ENCODE measurements around the gene MTUS2. TPM values are rescaled to one million over a fixed set of nuclear protein-coding genes. Genes with fewer than 3 reads are reported as not detected.

The MTUS2 gene
- total and polyA plus RNA-seq, 9 of the 15 experiments (the other 6 are each of a cell fraction or from before 2014, with no cell fraction given) = 0.01 to 0.28 (median 0.06) TPM; not detected in 1

DNA sequence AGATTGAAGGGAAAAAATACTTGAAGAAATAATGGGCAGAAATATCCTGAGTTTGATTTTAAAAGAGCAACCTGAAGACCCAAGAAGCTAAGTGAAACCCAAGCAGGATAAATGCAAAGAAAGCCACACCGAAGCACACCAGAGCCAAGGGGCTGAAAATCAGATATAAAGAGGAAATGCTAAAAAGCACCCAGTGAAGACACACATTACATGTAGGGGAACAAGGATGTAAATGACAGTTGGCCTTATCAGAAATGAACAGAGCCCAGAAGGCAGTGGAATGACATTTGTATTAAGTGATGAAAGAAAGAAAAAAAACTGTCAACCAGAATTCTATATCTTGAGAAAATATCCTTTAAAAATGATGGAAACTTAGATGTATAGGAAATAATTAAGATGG lies 636.3 kb downstream of the MTUS2 start (continued):
- TF ChIP-seq, protein P1, sequence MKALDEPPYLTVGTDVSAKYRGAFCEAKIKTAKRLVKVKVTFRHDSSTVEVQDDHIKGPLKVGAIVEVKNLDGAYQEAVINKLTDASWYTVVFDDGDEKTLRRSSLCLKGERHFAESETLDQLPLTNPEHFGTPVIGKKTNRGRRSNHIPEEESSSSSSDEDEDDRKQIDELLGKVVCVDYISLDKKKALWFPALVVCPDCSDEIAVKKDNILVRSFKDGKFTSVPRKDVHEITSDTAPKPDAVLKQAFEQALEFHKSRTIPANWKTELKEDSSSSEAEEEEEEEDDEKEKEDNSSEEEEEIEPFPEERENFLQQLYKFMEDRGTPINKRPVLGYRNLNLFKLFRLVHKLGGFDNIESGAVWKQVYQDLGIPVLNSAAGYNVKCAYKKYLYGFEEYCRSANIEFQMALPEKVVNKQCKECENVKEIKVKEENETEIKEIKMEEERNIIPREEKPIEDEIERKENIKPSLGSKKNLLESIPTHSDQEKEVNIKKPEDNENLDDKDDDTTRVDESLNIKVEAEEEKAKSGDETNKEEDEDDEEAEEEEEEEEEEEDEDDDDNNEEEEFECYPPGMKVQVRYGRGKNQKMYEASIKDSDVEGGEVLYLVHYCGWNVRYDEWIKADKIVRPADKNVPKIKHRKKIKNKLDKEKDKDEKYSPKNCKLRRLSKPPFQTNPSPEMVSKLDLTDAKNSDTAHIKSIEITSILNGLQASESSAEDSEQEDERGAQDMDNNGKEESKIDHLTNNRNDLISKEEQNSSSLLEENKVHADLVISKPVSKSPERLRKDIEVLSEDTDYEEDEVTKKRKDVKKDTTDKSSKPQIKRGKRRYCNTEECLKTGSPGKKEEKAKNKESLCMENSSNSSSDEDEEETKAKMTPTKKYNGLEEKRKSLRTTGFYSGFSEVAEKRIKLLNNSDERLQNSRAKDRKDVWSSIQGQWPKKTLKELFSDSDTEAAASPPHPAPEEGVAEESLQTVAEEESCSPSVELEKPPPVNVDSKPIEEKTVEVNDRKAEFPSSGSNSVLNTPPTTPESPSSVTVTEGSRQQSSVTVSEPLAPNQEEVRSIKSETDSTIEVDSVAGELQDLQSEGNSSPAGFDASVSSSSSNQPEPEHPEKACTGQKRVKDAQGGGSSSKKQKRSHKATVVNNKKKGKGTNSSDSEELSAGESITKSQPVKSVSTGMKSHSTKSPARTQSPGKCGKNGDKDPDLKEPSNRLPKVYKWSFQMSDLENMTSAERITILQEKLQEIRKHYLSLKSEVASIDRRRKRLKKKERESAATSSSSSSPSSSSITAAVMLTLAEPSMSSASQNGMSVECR (CRISPR knock-in tag; IDR thresholded peaks at IDR 0.05) = no peak
- TF ChIP-seq TRIM24 (IDR thresholded peaks at IDR 0.05) (peak; percentile 68 to 78), KDM1A (IDR thresholded peaks at IDR 0.05) (peak; percentile 28 to 37; a peak in 1 of 4 replicates), IFI16 (CRISPR knock-in tag; IDR thresholded peaks at IDR 0.05) (no peak), PYGO2 (tag; IDR thresholded peaks at IDR 0.05) (no peak), ZNF133 (CRISPR knock-in tag; IDR thresholded peaks at IDR 0.05) (no peak), CC2D1A (IDR thresholded peaks at IDR 0.05) (peak; percentile 42; the same call in 1 of the 2 replicates), PCBP1 (IDR thresholded peaks at IDR 0.05; ENCODE audit: low read depth, low read length, poor library complexity, severe bottlenecking) (no peak), HNRNPK (IDR thresholded peaks at IDR 0.05; ENCODE audit: low read depth, low read length, poor library complexity, severe bottlenecking) (no peak), JUN (IDR thresholded peaks at IDR 0.05; ENCODE audit: borderline replicate concordance, low read depth, low read length) (no peak), JUN (CRISPR knock-in tag; IDR thresholded peaks at IDR 0.05; ENCODE audit: borderline replicate concordance) (no peak), ILF3 (IDR thresholded peaks at IDR 0.05; ENCODE audit: borderline replicate concordance) (no peak), PML (IDR thresholded peaks at IDR 0.05; ENCODE audit: low read length) (peak; percentile 54; the same call in 1 of the 2 replicates), SMARCC2 (IDR thresholded peaks at IDR 0.05; ENCODE audit: low read depth) (peak; percentile 52; the same call in 1 of the 2 replicates), GABPB1 (CRISPR knock-in tag; IDR thresholded peaks at IDR 0.05) (no peak)
- TF ChIP-seq, protein P2, sequence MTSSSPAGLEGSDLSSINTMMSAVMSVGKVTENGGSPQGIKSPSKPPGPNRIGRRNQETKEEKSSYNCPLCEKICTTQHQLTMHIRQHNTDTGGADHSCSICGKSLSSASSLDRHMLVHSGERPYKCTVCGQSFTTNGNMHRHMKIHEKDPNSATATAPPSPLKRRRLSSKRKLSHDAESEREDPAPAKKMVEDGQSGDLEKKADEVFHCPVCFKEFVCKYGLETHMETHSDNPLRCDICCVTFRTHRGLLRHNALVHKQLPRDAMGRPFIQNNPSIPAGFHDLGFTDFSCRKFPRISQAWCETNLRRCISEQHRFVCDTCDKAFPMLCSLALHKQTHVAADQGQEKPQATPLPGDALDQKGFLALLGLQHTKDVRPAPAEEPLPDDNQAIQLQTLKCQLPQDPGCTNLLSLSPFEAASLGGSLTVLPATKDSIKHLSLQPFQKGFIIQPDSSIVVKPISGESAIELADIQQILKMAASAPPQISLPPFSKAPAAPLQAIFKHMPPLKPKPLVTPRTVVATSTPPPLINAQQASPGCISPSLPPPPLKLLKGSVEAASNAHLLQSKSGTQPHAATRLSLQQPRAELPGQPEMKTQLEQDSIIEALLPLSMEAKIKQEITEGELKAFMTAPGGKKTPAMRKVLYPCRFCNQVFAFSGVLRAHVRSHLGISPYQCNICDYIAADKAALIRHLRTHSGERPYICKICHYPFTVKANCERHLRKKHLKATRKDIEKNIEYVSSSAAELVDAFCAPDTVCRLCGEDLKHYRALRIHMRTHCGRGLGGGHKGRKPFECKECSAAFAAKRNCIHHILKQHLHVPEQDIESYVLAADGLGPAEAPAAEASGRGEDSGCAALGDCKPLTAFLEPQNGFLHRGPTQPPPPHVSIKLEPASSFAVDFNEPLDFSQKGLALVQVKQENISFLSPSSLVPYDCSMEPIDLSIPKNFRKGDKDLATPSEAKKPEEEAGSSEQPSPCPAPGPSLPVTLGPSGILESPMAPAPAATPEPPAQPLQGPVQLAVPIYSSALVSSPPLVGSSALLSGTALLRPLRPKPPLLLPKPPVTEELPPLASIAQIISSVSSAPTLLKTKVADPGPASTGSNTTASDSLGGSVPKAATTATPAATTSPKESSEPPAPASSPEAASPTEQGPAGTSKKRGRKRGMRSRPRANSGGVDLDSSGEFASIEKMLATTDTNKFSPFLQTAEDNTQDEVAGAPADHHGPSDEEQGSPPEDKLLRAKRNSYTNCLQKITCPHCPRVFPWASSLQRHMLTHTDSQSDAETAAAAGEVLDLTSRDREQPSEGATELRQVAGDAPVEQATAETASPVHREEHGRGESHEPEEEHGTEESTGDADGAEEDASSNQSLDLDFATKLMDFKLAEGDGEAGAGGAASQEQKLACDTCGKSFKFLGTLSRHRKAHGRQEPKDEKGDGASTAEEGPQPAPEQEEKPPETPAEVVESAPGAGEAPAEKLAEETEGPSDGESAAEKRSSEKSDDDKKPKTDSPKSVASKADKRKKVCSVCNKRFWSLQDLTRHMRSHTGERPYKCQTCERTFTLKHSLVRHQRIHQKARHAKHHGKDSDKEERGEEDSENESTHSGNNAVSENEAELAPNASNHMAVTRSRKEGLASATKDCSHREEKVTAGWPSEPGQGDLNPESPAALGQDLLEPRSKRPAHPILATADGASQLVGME (CRISPR knock-in tag; IDR thresholded peaks at IDR 0.05) = no peak
- TF ChIP-seq, protein P3, sequence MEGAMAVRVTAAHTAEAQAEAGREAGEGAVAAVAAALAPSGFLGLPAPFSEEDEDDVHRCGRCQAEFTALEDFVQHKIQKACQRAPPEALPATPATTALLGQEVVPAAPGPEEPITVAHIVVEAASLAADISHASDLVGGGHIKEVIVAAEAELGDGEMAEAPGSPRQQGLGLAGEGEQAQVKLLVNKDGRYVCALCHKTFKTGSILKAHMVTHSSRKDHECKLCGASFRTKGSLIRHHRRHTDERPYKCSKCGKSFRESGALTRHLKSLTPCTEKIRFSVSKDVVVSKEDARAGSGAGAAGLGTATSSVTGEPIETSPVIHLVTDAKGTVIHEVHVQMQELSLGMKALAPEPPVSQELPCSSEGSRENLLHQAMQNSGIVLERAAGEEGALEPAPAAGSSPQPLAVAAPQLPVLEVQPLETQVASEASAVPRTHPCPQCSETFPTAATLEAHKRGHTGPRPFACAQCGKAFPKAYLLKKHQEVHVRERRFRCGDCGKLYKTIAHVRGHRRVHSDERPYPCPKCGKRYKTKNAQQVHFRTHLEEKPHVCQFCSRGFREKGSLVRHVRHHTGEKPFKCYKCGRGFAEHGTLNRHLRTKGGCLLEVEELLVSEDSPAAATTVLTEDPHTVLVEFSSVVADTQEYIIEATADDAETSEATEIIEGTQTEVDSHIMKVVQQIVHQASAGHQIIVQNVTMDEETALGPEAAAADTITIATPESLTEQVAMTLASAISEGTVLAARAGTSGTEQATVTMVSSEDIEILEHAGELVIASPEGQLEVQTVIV (CRISPR knock-in tag; IDR thresholded peaks at IDR 0.05; ENCODE audit: borderline replicate concordance) = no peak

Measured in K562 (cell line).